Cardiac muscle cell (in vitro differentiated cells and primary cell): ENCODE measurements around the gene LRIG2. TPM values are rescaled to one million over a fixed set of nuclear protein-coding genes. Genes with fewer than 3 reads are reported as not detected.
"Not testable (repeated sequence)": the region's sequence is repeated elsewhere in the genome, so short reads cannot be mapped to it uniquely, and the experiment has no call there.

Source experiments
- DNase-seq, 2 donors: peaks; one replicate each; pipeline versions ENCODE4 v3.0.0 to v3.0.0-alpha.2; 2010 to 2017; ENCODE audit warnings: low read depth in 1 of 2, low spot score in 1 of 2
- H3K27ac ChIP-seq: fragments of 200-600 bp; sonication (generic); 2 replicates; pipeline ENCODE4 v1.5.1; 2016
- H3K27me3 ChIP-seq: fragments of 200-600 bp; sonication (generic); 2 replicates; pipeline ENCODE4 v1.6.0; 2016; ENCODE audit warnings: control low read depth
- H3K36me3 ChIP-seq: fragments of 200-600 bp; sonication (generic); 2 replicates; pipeline ENCODE4 v1.5.1; 2016; ENCODE audit warnings: control low read depth
- H3K4me1 ChIP-seq: fragments of 200-600 bp; sonication (generic); 2 replicates; pipeline ENCODE4 v1.8.1; 2017; ENCODE audit warnings: low read depth, mild to moderate bottlenecking, mixed run types
- H3K4me3 ChIP-seq: fragments of 200-600 bp; sonication (generic); 2 replicates; pipeline ENCODE4 v1.5.1; 2016; ENCODE audit warnings: mild to moderate bottlenecking
- H3K9me3 ChIP-seq: fragments of 200-600 bp; sonication (generic); 2 replicates; pipeline ENCODE4 v1.5.1; 2017; ENCODE audit warnings: low read depth, mild to moderate bottlenecking, control low read depth
- polyA plus RNA-seq: library from polyadenylated mRNA; unstranded; fragments of >200 nt; fragmentation: Nextera tagmentation; extraction: Ambion mirVana; gene quantifications from 2 replicates; pipeline ENCODE4 v1.2.1, GENCODE V29; 2016
- total RNA-seq: library from RNA; depleted of rRNA; stranded (reverse); fragments of >200 nt; gene quantifications from 2 replicates; pipeline ENCODE4 v1.2.3, GENCODE V29; 2016
- TF ChIP-seq, protein P1 (sequence below): IDR thresholded peaks from 2 replicates; pipeline ENCODE4 v1.5.1; 2012; ENCODE audit warnings: low read depth, mild to moderate bottlenecking, low read length

The LRIG2 gene
- total and polyA plus RNA-seq, 2 experiments from 2014 or later: 7.2 to 15.5 TPM

- Histone ChIP-seq H3K27me3 (no peaks in the 10 kb centered on the region), H3K4me3 (no peak overlapping the region), H3K4me1 (peaks cover 3% of the 10 kb centered on the region), H3K36me3 (no peaks in the 10 kb centered on the region), H3K9me3 (no peaks in the 10 kb centered on the region), H3K27ac (no peak overlapping the region)
- peak in 1 of 2 donors; percentile 86 for DNase-seq
- TF ChIP-seq, protein P1, sequence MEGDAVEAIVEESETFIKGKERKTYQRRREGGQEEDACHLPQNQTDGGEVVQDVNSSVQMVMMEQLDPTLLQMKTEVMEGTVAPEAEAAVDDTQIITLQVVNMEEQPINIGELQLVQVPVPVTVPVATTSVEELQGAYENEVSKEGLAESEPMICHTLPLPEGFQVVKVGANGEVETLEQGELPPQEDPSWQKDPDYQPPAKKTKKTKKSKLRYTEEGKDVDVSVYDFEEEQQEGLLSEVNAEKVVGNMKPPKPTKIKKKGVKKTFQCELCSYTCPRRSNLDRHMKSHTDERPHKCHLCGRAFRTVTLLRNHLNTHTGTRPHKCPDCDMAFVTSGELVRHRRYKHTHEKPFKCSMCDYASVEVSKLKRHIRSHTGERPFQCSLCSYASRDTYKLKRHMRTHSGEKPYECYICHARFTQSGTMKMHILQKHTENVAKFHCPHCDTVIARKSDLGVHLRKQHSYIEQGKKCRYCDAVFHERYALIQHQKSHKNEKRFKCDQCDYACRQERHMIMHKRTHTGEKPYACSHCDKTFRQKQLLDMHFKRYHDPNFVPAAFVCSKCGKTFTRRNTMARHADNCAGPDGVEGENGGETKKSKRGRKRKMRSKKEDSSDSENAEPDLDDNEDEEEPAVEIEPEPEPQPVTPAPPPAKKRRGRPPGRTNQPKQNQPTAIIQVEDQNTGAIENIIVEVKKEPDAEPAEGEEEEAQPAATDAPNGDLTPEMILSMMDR: no peak
These were observed 69.8 kb downstream of the LRIG2 start for GRCh38 chr1:113142791-113143190.

DNA sequence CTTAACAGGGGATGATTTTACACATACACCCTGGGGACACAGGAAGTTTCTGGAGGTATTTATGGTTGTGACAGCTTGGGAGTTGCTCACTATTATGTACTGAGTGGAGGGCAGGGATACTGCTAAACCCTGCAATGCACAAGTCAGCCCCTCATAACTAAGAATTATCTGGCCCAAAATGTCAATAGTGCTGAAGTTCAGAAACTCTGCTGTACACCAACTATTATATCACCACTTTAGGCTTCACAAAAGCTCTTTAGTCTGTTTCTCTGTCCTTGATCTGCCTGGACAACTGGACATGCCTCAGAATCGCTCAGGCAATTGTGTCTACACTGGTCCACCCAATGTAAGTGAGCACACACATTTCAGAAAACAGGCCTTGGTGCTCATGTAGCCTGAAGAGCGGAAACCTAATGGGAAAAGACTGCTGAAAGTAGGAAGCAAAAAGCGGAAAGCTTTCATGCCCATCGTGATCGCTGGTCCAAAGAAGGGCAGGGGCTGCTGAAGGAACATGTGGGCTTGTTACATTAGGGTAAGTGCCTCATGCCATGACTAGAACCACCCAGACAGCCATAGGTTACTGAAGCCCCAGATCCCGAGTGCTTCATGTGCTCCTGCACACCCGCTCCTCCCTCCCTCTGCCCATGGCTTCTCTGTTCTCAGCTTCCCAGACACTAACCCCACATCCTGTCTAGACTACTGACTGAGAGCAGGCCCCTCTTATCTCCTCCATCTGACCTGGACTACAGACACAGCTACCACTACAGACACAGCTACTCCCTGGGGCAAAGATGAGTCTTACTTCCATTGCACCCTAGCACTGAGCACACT is 73.5 kb downstream of the LRIG2 start:
- Histone ChIP-seq H3K36me3 (no peaks in the 10 kb centered on the region), H3K27me3 (no peaks in the 10 kb centered on the region), H3K9me3 (no peaks in the 10 kb centered on the region), H3K4me1 (no peaks in the 10 kb centered on the region), H3K4me3 (no peak overlapping the region), H3K27ac (no peak overlapping the region)
- peak; percentile 11 to 19 for DNase-seq
- TF ChIP-seq, protein P1: no peak

DNA sequence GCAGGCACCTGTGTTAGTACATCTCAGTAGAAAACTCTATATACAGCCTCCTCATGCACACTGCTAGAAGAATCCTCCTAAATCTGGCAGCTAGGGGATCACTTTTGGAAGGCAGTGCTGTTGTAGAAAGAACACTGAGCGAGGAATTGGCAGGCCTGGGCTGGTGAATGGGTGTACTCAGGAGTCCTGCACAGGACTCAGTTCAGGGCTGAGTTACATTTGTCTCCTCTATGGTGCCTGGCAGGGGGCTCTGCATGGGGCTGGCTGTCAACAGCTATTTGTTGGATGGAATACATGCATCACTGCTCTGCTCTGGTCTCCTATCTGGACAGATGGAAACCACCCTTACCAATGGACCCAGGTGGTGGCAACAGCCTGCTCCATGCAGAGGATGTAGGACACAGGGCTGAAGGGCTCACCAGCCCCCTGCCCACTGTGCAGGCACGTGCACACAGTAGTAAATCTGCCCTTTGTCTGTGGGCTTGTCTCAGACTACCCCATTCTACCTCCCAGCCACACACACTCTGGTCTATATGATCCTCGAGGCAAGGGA is 74.2 kb downstream of the LRIG2 start:
- DNase-seq: no peak
- TF ChIP-seq, protein P1: no peak
- H3K4me3 ChIP-seq: no peak overlapping the region
- no peaks in the 10 kb centered on the region for H3K36me3 ChIP-seq
- no peaks in the 10 kb centered on the region for H3K27me3 ChIP-seq
- no peak overlapping the region for H3K27ac ChIP-seq
- no peaks in the 10 kb centered on the region for H3K9me3 ChIP-seq
- no peaks in the 10 kb centered on the region for H3K4me1 ChIP-seq

DNA sequence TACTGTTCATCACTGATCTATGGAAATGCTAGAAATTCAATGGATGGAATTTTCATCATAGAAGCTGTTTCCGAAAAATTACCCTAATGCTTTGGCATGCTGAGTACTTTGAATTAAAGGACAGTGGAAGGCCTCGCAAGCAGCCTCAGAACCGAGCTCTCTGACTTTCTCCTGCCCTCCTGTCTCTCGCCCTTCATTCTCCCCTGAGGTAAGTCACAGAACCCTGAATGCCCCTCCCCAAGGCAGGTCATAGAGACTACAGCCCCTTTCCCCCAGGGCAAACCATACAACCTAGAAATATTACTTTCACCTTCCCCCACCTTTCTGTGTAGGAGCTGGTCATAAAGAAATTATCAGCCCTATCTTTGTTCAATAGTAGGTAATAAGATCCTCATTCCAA is 74.8 kb downstream of the LRIG2 start:
- no peaks in the 10 kb centered on the region for H3K36me3 ChIP-seq
- no peak for DNase-seq
- no peaks in the 10 kb centered on the region for H3K27me3 ChIP-seq
- no peak overlapping the region for H3K4me3 ChIP-seq
- TF ChIP-seq, protein P1: no peak
- H3K9me3 ChIP-seq: no peaks in the 10 kb centered on the region
- no peaks in the 10 kb centered on the region for H3K4me1 ChIP-seq
- H3K27ac ChIP-seq: no peak overlapping the region

- H3K9me3 ChIP-seq, H3K27me3 ChIP-seq, H3K4me1 ChIP-seq, H3K4me3 ChIP-seq, H3K36me3 ChIP-seq, DNase-seq, H3K27ac ChIP-seq: not testable (repeated sequence)
These were observed 77.5 kb downstream of the LRIG2 start for GRCh38 chr1:113150494-113150893.

DNA sequence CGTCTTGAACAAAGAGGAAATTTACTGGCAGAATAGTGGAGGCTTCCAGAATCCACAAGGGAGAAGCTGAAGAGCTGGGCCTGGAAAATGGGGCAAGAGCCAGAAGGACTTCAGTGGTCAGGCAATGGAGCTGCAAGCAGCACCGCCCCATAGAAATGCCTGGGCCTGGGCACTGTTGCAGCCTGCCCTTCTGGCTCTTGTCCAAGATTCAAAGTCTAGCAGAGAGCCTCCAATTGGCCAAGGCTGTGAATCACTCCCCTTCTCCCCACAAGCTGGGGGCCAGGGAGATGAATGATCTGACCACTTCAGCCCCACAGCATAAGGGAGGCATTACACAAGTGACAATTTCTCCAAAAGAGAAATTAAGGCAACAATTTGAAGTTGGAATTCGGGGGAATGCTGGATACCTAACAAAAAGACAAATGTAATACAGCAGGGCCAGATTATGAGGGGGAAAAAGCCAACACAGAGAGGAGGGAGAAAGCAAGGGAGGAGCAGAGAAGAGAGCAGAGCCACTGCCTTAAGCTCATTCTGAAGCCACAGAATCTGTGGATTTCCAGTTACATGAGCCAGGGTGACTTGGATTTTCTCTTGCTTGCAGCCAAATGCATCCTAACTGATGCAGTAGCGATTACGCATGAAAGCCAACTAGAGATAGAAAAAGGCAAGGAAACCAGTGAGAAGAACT is 80.3 kb downstream of the LRIG2 start:
- H3K4me3 ChIP-seq: no peak overlapping the region
- TF ChIP-seq, protein P1: no peak
- no peaks in the 10 kb centered on the region for H3K9me3 ChIP-seq
- peak; percentile 6 to 52 for DNase-seq
- H3K4me1 ChIP-seq: no peaks in the 10 kb centered on the region
- no peaks in the 10 kb centered on the region for H3K36me3 ChIP-seq
- no peak overlapping the region for H3K27ac ChIP-seq
- no peaks in the 10 kb centered on the region for H3K27me3 ChIP-seq
